LHCN-M2 (cell line): Measurements from ENCODE around the gene PREX1. TPM values are rescaled to one million over a fixed set of nuclear protein-coding genes. Genes with fewer than 3 reads are reported as not detected.

Experiments used
- DNase-seq: peaks from one replicate; pipeline ENCODE4 v3.0.0-alpha.2; 2012; ENCODE audit warnings: low read depth
- total RNA-seq: library from RNA; depleted of rRNA; stranded (reverse); fragments of >200 nt; gene quantifications from 2 replicates; pipeline ENCODE4 v1.2.3, GENCODE V29; 2014

PREX1 gene
- total RNA-seq, 1 experiment from 2014 or later: 28.7 TPM

- DNase-seq: no peak
These were observed 30.4 kb downstream of the PREX1 start for GRCh38 chr20:48797275-48797825.

- no peak for DNase-seq
These were observed 32.1 kb downstream of the PREX1 start for GRCh38 chr20:48795732-48796131.

GRCh38 chr20:48794816-48795457 lies 32.9 kb downstream of the PREX1 start:
- no peak for DNase-seq

GRCh38 chr20:48794360-48794759 lies 33.4 kb downstream of the PREX1 start:
- DNase-seq: no peak

DNA sequence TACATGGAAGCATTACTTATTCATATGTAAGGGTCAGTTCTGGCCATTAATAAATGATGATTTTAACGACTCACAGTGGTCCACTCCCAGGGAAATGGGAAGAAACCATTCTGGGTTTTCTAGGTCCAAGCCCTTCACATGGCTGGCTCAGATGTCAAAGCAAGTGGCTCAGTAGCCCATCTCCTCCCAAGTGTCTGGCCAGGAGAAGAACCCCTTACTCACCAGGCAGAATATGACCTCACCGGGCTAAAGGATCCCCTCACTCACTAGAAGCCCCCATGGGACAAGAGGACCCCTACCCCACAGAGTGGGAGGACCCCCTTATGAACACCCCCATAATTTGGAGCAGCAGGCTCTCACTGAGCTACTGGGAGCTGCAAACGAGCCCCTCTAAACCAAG lies 34.0 kb downstream of the PREX1 start:
- DNase-seq: no peak

DNA sequence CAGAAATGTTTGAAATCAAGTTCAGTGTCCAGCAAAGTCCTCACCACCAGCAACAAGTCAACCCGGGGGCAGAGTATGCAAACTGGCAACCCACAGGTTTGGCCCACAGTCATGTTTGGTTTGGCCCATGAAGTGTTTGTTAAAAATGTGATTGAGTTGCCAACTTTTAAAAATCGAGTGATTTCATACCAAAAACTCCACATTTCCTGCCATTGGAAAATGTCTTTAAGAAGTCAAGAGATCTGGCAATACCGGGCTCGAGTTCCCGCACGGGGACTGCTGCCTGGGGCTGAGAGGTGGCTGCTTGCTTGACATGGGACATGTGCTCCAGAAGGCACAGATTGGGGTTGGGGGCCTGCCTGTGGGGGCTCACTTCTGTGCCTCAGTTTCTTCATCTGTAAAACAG lies 36.1 kb downstream of the PREX1 start:
- peak; percentile 81 for DNase-seq

GRCh38 chr20:48791014-48791413 lies 36.8 kb downstream of the PREX1 start:
- peak; percentile 55 for DNase-seq

GRCh38 chr20:48790473-48791003 lies 37.3 kb downstream of the PREX1 start:
- no peak for DNase-seq

- DNase-seq: peak; percentile 33
These were observed 37.9 kb downstream of the PREX1 start for GRCh38 chr20:48789781-48790472.

GRCh38 chr20:48789185-48789668 lies 38.6 kb downstream of the PREX1 start:
- no peak for DNase-seq

- no peak for DNase-seq
These were observed 39.2 kb downstream of the PREX1 start for GRCh38 chr20:48788486-48789072.

DNA sequence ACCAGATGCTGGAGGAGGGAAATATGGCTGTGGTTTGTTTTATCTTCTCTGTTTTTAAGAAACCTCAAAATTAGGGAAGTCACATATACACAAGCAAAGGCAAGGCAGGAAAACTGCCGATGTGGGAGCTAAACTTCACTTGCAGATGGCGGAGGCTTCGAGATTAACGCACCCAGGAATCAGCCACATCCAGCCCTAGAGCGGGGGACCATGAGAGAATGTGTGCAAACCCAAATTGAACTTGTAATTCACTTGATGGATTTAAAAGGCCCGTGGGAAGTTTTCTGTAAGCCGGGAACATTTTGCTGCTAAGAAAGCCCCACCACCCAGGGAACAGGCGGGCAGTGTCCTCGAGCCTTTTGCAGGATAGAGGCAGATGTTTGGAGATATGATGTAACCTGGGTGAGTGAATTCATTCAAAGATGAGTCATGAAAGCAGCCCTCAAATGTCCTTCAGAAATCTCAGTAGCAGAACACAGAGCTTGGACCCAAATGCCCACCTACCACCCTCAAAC lies 39.9 kb downstream of the PREX1 start:
- DNase-seq: peak; percentile 89

- DNase-seq: no peak
These were observed 40.7 kb downstream of the PREX1 start for GRCh38 chr20:48786951-48787705.

DNA sequence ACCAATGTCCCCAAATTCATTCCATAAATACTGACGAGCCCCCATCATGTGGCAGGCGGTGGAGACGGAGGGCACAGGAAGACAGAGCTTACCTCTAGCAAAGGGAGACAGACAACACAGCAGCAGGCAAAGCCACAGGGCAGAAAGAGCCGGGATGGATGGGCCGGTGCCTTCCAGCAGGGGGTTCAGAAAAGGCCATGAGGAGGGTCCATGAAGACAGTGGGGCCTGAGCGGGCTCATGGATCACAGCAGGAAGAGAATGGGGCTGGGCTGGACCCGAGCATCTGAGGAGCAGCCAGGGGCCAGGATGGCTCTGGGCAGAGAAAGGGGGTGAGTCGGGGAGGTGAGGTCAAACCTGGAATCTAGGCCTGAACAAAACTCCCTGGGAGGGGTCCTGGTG lies 42.0 kb downstream of the PREX1 start:
- no peak for DNase-seq

GRCh38 chr20:48785256-48785655 lies 42.5 kb downstream of the PREX1 start:
- no peak for DNase-seq

- no peak for DNase-seq
These were observed 43.5 kb downstream of the PREX1 start for GRCh38 chr20:48784273-48784641.

GRCh38 chr20:48783533-48784272 lies 44.1 kb downstream of the PREX1 start:
- DNase-seq: peak; percentile 38

DNA sequence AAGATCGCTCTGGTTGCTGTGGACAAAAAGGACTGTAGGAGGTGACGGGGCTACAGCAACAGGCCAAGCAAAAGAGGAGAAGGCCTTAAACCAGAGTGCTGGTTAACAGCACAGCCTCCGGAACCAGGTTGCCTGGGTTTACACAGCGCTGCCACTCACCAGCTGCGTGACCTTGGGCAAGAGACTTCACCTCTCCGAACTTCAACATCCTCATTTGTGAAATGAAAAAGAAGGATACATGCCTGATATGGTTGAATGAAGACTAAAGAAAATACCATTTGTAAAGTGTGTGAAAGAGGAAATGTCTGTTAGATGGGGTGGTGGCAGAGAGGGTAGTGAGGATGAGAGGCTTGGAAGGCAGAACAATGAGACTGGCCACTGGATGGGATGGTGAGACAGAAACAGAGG lies 44.9 kb downstream of the PREX1 start:
- DNase-seq: no peak

GRCh38 chr20:48782053-48782452 lies 45.7 kb downstream of the PREX1 start:
- DNase-seq: no peak

DNA sequence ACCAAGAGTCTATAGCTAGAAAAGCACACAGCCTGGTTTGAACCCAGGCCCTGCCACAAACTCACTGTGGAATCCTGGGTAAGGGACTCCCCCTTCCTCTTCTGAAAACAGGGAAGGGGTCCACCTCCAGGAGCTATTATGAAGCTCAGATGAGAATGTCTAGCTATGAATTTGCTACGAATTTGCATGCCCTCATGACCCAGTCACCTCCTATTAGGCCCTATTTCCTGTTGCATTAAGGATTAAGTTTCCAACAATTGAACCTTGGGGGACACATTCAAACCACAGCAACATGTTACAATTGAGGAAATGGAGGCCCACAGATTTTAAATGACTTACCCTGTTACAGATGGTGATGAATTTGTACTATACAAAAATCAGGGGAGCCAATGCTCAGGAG lies 46.2 kb downstream of the PREX1 start:
- no peak for DNase-seq

DNA sequence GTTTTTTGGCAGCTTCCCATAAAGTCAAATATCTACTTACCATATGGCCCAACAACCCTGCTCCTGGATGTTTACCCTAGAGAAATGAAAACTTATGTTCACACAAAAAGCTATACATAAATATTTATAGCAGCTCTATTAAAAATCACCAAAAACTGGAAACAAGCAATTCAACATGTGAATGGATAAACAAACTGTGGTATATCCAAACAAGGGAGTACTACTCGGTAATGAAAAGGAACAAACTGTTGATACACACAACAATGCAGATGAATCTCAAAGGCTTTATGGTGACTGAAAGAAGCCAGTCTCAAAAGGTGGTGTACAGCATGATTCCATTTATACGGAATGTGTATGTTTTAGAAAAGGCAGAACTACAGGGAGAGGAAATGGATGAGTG lies 48.4 kb downstream of the PREX1 start:
- no peak for DNase-seq
